Upper lobe of left lung (tissue), 4 donors: ENCODE measurements around the gene LYRM2.

ENCODE experiments used
- CTCF ChIP-seq, 6 experiments: fragments of 450-650 bp in 4 of 6; fragments of 200-600 bp in 2 of 6; sonication (generic) in 2 of 6; IDR thresholded peaks; one replicate each; pipeline ENCODE4 v1.5.1; 2016 to 2019; ENCODE audit warnings: antibody characterized with exemption in 6 of 6
- EP300 ChIP-seq, 4 donors: sonication (generic); formaldehyde crosslinking; IDR thresholded peaks; one replicate each; pipeline ENCODE4 v1.5.1; 2017; ENCODE audit warnings: antibody characterized with exemption in 4 of 4, control low read depth in 2 of 4
- POLR2A ChIP-seq, 4 donors: fragments of 450-650 bp; IDR thresholded peaks; one replicate each; pipeline ENCODE4 v1.5.1; 2016 to 2017; ENCODE audit warnings: antibody characterized with exemption in 4 of 4, mild to moderate bottlenecking in 2 of 4
- POLR2AphosphoS5 ChIP-seq, 2 donors: sonication (generic); formaldehyde crosslinking; IDR thresholded peaks; one replicate each; pipeline ENCODE4 v1.5.1; 2017; ENCODE audit warnings: antibody characterized with exemption in 2 of 2

- no peak for TF ChIP-seq CTCF (IDR thresholded peaks at IDR 0.05)
- no peak for TF ChIP-seq POLR2A (IDR thresholded peaks at IDR 0.05)
- TF ChIP-seq POLR2AphosphoS5 (IDR thresholded peaks at IDR 0.05): no peak
- no peak for TF ChIP-seq EP300 (IDR thresholded peaks at IDR 0.05)
Observed at GRCh38 chr6:89615882-89616281, 22.7 kb downstream of the LYRM2 start.
